IPS-18c (cell line): ENCODE results near the gene SENP2.
"Not testable (repeated sequence)": the region's sequence is repeated elsewhere in the genome, so short reads cannot be mapped to it uniquely, and the experiment has no call there.

Experiments
- H3K4me3 ChIP-seq: 2 replicates; pipeline ENCODE4 v1.7.0; 2013; ENCODE audit warnings: low read depth, mild to moderate bottlenecking, low read length, moderate library complexity; ENCODE audit not compliant: insufficient read depth
- H3K9me3 ChIP-seq: one replicate; pipeline ENCODE4 v1.6.1; 2013; ENCODE audit warnings: mild to moderate bottlenecking, low read length, moderate library complexity; ENCODE audit not compliant: control insufficient read depth, insufficient read depth

SENP2 gene

DNA sequence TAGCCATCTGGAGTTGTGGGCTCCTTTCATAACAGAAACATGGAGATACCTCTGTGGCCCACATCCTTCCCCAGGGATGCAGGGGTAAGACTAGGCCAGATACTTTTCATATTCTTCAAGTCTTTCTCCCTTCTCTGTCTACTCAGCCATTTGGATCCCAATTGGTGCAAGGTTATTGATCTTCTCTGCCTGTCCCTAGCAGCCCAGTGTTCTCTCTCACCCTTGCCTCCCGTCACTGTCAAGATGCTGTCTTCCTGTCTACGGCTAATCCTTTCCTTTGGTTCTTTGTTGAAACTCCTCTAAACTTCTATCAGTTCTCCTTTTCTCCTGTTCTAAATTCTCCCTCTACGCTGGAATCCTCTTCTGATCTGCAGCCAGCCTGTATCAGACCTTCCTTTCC lies 51.3 kb downstream of the SENP2 start:
- no peak overlapping the region for H3K4me3 ChIP-seq
- no peaks in the 10 kb centered on the region for H3K9me3 ChIP-seq

DNA sequence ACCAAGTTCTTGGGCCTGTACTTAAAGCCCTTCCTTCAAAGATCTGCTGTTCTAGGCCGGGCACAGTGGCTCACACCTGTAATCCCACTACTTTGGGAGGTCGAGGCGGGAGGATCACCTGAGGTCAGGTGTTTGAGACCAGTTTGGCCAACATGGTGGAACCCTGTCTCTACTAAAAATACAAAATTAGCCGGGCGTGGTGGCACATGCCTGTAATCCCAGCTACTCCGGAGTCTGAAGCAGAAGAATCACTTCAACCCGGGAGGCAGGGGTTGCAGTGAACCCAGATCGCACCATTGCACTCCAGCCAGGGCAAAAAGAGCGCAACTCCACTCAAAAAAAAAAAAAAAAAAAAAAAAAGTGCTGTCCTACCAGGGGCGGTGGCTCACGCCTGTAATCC lies 52.6 kb downstream of the SENP2 start:
- H3K9me3 ChIP-seq, H3K4me3 ChIP-seq: not testable (repeated sequence)

DNA sequence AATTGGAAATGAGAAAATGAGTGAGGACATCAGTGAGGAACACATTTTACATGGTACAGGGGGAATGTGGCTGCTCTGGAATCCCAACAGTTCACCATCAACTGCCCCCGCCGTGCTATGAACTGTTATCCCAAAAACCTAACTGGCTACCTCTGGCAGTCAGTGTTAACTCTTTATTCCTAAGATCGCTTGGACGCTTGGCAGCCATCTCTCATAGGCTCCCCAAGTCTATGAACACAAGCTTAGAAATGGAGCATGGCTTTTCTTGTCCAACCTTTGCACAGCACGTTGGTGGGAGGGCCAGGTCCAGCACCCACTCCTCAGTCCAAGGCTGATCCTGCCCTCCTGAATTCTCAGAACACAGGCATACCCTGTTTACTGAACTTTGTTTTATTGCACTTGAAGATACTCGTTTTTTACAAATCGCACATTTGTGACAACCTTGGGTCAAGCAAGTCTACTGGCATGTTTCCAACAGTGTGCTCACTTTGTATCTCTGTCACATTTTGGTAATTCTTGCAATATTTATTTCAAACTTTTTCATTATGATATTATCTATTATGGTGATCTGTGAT lies 53.6 kb downstream of the SENP2 start:
- no peak overlapping the region for H3K4me3 ChIP-seq
- no peaks in the 10 kb centered on the region for H3K9me3 ChIP-seq

DNA sequence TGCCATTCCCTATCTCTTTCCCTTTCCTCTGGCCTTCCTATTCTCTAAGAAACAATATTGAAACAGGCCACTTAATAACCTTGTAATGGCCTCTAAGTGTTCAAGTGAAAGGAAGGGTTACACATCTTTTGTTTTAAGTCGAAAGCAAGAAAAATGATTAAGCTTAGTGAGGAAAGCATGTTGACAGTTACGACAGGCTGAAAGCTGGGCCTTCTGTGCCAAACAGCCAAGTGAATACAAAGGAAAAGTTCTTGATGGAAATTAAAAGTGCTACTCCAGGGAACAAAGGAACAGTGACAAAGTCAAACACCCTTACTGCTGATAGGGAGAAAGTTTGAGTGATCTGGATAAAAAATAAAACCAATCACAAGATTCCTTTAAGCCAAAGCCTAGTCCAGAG lies 54.2 kb downstream of the SENP2 start:
- no peak overlapping the region for H3K4me3 ChIP-seq
- H3K9me3 ChIP-seq = no peaks in the 10 kb centered on the region

DNA sequence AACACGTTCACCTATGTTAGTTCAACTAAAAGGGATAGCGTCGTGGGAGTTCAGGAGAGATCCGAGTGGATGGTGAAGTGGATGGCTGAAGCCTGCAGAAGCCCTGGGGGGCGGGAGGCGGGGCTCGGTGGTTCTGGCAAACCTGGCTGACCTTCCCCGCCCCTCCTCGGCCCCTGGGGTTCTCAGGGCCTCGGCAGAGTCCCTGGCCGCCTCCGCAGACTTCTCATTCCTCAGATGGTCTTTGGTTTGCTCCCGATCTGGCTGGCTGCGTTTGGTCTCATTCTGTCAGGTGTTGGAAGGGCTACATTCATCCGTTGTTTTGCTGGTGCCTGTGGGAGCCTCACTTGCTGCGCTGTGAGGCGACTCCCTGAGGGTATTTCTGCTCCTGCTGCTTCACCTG lies 59.1 kb downstream of the SENP2 start:
- H3K9me3 ChIP-seq, H3K4me3 ChIP-seq: not testable (repeated sequence)

DNA sequence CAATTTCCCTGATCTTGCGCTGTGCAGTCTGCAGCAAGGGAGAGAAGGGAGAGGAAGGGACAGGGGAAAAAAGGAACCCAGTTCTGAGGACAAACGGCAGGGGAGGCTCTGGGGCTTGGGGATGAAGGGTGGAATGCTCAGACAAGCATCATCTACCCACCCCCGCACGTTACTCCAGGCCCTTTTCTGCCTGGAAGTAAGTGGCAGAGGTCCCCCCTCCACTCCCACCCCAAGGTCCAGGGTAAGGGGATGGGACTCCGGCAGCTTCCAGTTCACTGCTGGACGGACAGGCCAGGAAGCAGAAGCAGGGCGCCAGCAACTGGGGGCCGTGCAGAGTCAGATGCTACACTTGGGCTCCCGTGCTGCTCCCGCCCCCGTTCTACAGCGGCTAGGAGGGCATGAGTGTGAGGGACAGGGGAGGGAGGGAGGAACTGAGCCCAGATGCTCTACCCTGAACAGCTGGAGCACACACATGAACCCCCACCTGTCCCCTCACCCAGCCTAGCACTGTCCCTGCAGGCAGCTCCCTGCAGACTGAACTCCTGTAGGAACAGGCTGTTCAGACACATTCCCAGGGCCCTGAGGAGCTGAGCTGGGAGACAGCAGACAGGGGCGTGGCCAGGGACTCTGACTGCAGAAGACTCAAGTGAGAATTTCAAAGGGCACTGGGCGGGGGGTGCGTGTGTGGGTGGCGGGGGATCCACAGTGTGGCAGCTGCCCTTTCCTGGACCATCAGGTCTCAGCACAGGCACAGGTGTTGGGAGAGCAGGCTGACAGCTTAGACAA lies 59.7 kb downstream of the SENP2 start:
- H3K4me3 ChIP-seq = no peak overlapping the region; the same call in 1 of the 2 replicates

DNA sequence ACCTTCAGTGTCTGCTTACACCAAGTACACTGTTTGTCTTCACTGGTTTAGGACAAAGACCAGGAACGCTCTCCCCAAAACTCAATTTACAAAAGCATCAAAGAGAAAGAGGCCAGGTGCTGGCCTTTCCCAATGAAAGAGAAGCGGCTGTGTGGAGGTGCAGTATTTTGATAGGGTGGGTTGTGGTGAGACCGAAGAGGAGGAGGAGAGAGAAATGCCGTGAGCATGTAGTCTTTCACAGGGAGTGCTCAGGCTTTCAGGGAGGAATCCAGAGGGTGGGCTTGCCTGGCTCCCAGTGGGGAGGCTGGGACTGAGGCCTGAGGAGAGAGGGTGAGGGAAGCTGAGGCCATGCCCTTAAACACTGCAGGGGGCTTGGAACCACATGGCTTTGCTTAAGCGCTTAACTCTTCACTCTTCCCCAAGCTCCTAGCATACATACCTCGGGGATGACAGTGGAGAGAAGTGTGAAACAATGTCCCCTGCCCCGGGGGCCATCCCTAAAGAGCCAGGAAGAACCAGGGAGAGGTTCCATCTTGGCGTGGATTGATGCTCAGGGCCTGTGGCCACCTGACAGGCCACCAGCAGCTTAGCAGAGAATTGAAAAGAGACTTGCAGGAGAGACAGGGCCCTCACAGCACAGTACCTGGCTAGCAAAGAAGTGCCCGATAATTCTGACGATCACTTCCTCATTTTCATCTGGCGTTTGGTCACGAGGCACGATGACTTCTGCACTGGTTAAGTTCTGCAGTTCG lies 60.5 kb downstream of the SENP2 start:
- Histone ChIP-seq H3K9me3 (no peaks in the 10 kb centered on the region), H3K4me3 (no peak overlapping the region; the same call in 1 of the 2 replicates)

More for the DNA sequence above, 59.7 kb downstream of the SENP2 start:
- no peaks in the 10 kb centered on the region for H3K9me3 ChIP-seq

DNA sequence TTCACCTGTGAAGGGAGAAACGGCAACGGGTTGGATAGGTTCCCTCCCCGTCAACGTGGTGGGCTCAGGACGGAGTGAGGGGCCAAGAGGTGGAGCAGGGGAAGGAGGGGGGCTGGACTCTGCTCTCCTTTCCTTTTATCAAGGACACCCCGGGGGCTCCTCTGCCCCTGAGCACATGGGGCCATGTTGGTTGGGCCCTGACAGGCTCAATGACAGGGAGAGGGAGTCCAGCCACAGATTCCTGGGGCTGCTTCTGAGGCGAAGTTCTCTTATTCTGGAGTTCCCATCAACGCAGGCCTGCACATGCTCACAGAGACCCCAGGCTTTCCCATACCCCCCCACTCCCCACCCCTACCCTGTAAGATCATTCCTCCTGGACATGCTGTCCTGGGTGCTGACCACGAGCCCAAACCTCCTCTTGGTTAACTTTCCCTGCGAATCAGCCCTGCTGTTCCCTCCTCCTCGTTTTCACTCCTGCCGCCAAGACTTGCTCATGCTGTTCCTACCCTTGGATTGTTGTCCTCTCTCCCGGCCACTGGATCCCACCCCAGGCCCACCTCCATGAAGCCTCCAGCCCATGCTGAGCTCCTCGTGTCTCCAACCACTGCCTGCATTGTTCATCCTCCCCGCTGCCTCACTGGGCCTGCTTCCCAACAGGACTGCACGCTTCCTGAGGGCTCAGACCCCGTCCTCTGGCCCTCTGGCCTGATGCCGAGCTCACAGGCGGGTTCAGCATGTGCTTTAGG lies 61.2 kb downstream of the SENP2 start:
- Histone ChIP-seq H3K4me3 (no peak overlapping the region), H3K9me3 (no peaks in the 10 kb centered on the region)

DNA sequence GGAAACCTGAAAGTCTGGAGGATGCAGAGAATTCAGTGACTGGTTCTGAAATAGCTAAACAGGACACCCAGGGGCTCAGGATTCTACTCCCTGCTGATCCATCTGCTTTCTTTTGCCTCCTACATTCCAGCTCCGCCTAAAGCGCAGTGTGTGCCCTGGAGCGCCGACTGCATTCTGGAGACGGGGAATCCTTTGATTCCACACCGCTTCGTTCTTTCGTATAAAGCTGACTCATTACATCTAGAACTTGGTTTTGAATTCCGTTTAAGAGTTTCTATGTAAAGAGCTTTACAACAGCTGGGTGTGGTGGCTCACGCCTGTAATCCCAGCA lies 61.8 kb downstream of the SENP2 start:
- Histone ChIP-seq H3K4me3 (no peak overlapping the region), H3K9me3 (no peaks in the 10 kb centered on the region)

DNA sequence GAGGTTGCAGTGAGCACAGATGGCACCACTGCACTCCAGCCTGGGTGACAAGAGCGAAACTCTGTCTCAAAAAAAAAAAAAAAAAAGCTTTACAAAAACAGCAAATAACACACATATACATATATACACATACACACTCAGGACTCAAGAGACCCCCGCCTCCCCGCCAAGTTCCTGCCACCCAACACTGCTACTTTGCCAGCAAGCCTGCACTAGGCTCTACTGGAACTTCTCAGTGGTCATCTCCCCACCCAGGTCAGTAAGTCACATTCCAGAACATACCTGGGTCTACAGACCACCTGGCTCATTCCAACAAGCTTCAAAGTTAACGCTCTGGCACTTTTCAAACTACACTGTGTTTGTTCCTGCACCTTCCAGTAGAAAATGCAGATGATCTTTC lies 62.3 kb downstream of the SENP2 start:
- H3K4me3 ChIP-seq = no peak overlapping the region
- H3K9me3 ChIP-seq = no peaks in the 10 kb centered on the region

DNA sequence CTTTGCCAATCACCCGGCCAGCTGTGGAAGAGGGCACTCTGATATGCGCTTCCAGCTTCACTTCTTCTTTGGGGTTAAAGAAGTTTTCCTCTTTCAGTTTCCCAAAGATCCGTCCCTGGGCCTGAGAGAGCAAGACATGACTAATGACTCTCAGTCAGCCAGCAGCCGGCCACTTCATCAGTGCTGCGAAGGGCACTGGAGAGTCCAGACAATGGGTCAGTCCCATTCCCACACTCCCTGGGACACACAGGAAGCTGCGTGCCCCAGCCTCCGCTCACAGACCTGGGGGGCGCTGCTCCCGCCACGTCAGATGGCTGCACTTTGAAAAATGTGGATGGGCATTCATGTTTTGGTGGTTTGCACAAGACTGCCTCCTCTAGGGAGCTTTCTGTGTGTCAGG lies 63.3 kb downstream of the SENP2 start:
- Histone ChIP-seq H3K4me3 (no peak overlapping the region), H3K9me3 (no peaks in the 10 kb centered on the region)

DNA sequence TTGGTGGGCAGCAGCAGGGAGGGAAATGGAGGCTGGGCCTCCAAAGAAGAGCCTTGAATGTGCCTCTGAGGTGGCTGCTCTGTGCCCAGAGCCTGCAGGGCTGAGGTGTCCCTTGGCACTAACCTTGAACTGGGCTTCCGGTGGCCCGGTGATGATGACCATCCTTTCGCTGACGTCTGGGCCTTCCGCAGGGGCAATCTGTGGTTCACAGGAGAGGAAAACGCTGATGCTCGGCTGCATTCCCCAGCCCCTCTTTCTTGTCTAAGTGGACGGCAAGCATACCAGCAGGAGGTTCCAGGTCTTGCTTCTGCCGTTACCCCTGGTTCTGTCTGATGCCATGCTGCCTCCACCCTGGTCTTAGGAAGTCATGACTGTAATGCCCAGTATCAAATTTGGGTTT lies 65.9 kb downstream of the SENP2 start:
- peaks cover 3% of the 10 kb centered on the region for H3K9me3 ChIP-seq

DNA sequence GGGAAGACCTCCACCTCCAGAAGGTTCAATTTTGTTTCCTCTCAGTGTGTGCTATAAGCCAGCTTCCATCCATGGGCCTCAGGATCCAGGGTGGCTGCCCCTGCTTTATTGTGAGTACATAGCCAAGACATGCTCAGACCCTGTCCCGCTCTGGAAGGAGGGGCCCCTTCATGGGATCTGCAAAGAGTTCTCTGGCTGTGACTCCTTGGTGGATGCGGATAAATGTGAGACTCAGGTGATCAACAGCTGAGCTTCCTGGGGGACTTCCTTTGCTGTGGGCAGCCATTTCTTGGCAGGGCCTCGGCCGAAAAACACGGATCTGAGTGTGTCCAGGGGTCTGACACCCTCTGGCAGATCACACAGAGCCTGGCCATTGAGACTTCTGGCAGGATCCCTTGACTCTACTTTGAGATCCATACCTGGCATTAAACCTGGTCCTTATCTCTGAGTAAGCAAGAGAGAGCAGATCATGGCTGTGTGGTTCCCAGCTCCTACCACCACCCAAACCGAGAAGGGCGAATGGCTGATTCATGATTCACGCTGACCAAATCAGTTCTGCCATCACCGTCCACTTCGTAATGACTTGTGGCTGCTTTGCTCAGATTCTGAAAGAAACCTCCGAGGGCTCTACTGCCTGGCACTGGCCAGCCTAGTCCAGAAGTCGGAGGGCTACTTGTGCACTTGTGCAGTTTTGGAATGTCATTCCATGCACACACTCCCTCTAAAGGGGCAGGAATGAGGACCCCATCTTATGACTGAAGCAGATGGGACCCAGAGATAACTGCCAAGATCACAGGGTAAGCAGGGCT lies 68.1 kb downstream of the SENP2 start:
- Histone ChIP-seq H3K9me3 (peaks cover 3% of the 10 kb centered on the region), H3K4me3 (no peak overlapping the region)

More for the DNA sequence above, 65.9 kb downstream of the SENP2 start:
- H3K4me3 ChIP-seq = no peak overlapping the region

DNA sequence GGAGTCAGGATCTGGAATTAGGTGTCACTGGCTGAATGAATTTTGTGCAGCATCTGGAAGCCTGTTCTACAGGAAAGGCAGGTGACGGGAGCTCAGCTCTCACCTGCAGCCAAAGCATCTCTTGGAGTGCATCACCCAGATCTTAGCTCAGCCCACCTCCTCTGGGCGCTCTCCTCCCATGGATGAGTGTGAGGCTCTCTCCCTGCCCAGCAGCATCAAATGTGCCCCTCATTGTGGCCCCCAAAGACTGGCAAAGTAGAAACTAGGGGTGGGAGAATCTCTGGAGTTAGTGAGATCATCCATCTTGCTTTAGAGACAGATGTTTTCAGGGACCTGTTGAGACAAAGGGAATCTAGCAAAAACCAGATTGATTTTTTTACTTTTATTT lies 68.7 kb downstream of the SENP2 start:
- no peak overlapping the region for H3K4me3 ChIP-seq
- peaks cover 3% of the 10 kb centered on the region for H3K9me3 ChIP-seq

DNA sequence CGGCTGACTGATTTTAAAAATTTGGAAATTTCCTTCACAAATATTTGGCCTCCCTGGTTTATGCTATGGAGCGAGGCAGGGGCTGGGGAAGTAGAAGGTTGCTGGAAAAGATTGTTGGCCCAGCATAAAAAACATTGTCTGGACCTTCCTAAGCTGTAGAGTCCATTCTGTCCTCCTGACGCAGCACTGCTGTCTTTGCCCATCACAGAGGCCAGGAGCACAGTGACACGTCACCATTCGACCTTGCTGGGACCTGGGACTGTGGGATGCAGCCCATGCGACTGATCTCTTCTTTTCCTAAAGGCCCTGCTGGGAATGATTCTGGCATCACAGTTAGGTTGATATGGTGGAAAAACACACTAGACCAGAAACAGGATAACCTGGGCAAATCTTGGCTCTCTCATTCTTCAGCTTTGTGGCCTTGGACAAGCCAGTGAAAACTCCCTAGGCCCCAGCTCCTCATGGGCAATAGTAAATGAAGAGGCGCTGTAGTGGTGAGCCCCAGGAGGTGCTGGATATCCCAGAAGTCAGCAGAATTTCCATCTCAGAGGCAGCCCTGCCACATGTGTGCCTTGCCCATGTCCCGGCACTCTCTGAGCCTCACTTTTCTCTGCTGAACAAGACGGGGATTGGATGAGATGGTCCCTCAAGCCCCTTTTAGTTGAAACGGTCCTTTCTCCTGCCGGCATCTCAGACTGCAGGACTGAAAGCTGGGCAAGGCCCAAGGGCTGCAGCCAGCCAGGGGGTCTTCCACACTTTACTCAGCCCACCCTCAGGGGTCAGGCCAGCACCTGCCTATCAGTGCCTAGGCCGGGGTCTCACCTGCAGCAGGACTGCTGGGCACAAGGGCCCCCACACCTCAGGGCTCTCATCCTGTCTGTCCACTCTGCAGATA lies 69.6 kb downstream of the SENP2 start:
- H3K9me3 ChIP-seq = peaks cover 3% of the 10 kb centered on the region
- H3K4me3 ChIP-seq = no peak overlapping the region

DNA sequence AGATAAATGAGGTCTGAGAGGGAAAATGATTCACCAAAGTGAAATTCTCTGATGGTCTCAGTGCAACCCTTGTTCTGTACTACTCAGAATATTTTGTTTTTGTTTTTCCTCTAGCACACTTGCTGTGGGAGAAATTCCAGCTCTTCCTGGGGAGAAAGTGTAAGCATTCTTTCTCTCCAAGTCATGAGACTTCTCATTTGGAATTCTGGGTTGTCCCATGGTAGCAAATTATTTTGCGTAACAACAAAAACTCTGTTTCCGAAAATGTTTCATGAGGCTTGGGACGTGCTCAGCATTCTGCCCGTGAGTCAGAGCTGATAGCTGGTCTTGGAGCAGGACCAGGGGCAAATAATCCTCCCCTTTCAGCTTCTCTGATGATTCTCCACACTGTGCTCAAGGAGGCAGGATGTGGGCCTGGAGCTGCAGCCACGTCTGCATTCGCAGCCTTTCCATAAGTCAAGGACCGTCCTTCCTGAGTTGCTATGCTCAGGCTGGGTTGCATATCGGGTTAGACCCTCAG lies 70.3 kb downstream of the SENP2 start:
- no peak overlapping the region for H3K4me3 ChIP-seq

More for the DNA sequence above, 70.3 kb downstream of the SENP2 start:
- H3K9me3 ChIP-seq = peaks cover 3% of the 10 kb centered on the region
